ENCODE results near the gene MRM1.
"Not testable (repeated sequence)": the region's sequence is repeated elsewhere in the genome, so short reads cannot be mapped to it uniquely, and the experiment has no call there.

Gene MRM1

DNA sequence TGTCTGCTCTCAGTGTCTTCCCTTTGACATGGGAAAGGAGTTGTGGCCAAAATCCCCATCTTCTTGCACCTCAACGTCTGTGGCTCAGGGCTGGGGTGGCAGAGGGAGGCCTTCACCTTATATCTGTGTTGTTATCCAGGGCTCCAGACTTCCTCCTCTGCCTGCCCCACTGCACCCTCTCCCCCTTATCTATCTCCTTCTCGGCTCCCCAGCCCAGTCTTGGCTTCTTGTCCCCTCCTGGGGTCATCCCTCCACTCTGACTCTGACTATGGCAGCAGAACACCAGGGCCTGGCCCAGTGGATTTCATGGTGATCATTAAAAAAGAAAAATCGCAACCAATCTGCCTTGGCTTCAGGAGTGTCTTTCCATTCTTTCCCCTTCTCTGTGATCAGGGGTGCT is 918 bp upstream of the MRM1 start:
- no peak overlapping the region for H3K4me3 ChIP-seq (replicated peaks in 1 of 2; ENCODE audit: low read depth in 2 of 2, low read length in 2 of 2)
- no peak for DNase-seq (ENCODE audit: low read depth in 2 of 2)
- TF ChIP-seq, protein P1, sequence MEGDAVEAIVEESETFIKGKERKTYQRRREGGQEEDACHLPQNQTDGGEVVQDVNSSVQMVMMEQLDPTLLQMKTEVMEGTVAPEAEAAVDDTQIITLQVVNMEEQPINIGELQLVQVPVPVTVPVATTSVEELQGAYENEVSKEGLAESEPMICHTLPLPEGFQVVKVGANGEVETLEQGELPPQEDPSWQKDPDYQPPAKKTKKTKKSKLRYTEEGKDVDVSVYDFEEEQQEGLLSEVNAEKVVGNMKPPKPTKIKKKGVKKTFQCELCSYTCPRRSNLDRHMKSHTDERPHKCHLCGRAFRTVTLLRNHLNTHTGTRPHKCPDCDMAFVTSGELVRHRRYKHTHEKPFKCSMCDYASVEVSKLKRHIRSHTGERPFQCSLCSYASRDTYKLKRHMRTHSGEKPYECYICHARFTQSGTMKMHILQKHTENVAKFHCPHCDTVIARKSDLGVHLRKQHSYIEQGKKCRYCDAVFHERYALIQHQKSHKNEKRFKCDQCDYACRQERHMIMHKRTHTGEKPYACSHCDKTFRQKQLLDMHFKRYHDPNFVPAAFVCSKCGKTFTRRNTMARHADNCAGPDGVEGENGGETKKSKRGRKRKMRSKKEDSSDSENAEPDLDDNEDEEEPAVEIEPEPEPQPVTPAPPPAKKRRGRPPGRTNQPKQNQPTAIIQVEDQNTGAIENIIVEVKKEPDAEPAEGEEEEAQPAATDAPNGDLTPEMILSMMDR (IDR thresholded peaks at IDR 0.05; ENCODE audit: low read depth, low read length) = no peak

DNA sequence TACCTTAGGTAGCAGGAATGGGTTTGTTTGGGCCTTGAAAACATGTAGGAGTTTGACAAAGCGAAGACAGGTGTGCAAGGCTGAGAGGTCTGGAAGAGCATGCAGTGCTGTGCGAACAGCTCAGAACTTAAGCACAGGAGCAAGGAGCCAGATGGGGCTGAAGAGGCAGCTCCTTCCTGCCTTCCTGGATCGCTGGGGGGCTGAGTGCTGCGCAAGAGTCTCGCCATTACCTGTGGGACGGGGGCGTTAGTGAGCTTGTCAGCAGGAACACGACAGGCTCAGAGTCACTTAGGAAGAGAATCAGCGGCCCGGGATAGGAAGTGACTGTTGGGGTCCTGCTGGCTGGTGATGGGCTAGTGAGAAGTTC is 464 bp upstream of the MRM1 start:
- no peak for DNase-seq (ENCODE audit: low read depth in 2 of 2)
- peak overlapping the region; percentile 96 to 98 for H3K4me3 ChIP-seq (replicated peaks in 1 of 2; ENCODE audit: low read depth in 2 of 2, low read length in 2 of 2)
- TF ChIP-seq, protein P1 (IDR thresholded peaks at IDR 0.05; ENCODE audit: low read depth, low read length) = no peak

DNA sequence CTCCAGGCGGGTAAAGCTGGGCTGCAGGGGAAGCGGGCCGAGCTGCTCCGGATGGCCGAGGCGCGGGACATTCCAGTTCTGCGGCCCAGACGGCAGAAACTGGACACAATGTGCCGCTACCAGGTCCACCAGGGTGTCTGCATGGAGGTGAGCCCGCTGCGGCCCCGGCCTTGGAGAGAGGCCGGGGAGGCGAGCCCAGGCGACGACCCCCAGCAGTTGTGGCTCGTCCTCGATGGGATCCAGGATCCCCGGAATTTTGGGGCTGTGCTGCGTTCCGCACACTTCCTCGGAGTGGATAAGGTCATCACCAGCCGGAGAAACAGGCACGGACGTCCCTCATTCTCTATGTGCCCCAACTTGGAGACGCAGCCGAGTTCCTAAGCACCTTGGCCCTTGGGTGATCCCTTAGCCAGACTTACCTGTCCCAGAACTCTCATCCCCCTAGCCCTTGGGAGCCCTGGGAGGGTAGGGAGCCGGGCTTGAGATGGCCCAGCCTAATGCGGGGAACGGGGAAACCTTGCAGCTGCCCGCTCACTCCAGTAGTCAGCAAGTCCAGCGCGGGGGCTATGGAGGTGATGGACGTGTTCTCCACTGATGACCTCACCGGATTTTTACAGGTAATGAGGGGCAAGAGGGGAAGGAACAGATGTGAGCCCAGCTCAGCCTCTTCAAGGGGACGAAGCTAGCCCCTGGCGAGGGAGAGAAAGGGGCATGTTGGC is 806 bp downstream of the MRM1 start:
- peak overlapping the region; percentile 96 to 98 for H3K4me3 ChIP-seq (replicated peaks in 1 of 2; ENCODE audit: low read depth in 2 of 2, low read length in 2 of 2)
- TF ChIP-seq, protein P1 (IDR thresholded peaks at IDR 0.05; ENCODE audit: low read depth, low read length) = no peak
- peak in 1 of 2 donors; percentile 30 for DNase-seq (ENCODE audit: low read depth in 2 of 2)

DNA sequence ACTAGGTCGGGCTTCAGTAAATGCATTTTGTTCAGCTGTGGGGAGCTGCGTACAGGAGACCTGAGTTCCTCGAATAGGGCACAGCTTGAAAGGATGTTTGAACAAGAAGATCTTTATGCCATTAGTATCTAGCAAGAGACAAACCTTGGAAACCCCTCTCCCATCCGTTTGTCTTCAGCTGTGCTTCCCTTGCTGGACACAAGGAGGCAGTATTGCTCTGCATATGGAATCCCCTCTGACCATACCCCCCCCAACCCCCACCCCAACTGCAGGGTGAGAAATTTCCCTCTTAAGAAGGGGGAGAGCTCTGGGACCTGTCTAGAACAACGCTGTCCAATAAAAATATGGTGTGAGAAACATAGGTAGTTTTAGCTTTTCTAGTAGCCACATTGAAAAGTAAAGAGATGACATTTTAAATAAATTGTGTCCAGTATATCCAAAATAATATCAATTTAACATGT is 1.6 kb downstream of the MRM1 start:
- DNase-seq (ENCODE audit: low read depth in 2 of 2) = peak; percentile 77 to 80
- TF ChIP-seq, protein P1 (IDR thresholded peaks at IDR 0.05; ENCODE audit: low read depth, low read length) = peak; percentile 82
- H3K4me3 ChIP-seq (replicated peaks in 1 of 2; ENCODE audit: low read depth in 2 of 2, low read length in 2 of 2) = peak overlapping the region; percentile 96 to 98

DNA sequence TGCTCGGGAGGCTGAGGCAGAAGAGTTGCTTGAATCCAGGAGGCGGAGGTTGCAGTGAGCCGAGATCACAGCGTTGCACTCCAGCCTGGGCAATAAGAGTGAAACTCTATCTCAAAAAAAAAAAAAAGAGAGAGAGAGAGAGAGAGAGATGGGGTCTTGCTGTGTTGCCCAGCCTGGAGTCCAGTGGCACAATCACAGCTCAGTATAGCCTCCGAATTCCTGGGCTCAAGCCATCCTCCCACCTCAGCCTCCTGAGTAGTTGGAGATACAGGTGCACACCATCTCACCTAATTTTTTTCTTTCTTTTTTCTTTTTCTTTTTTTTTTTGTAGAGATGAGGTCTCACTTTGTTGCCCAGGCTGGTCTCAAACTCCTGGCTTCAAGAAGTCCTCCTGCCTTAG is 3.6 kb downstream of the MRM1 start:
- not testable (repeated sequence) for DNase-seq (ENCODE audit: low read depth in 2 of 2); H3K4me3 ChIP-seq (replicated peaks in 1 of 2; ENCODE audit: low read depth in 2 of 2, low read length in 2 of 2)

DNA sequence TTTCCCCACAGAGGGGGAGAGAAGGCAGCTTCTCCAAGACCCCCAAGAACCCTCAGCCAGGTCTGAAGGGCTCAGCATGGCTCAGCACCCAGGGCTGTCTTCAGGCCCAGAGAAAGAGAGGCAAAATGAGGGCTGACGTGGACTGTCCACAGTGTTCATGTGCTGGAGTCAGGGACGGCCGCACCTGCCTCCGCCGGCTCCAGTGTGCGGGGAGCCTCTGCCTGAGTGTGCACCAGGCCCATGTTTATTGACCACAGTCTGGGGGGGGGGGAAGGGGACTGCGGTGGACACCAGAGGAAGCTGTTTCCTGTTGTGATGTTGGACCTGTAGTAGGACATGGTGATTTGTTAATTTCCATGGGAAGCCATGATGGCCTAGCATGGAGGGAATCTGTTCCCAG is 6.9 kb downstream of the MRM1 start:
- TF ChIP-seq, protein P1 (IDR thresholded peaks at IDR 0.05; ENCODE audit: low read depth, low read length) = no peak
- no peak overlapping the region for H3K4me3 ChIP-seq (replicated peaks in 1 of 2; ENCODE audit: low read depth in 2 of 2, low read length in 2 of 2)
- DNase-seq (ENCODE audit: low read depth in 2 of 2) = no peak

DNA sequence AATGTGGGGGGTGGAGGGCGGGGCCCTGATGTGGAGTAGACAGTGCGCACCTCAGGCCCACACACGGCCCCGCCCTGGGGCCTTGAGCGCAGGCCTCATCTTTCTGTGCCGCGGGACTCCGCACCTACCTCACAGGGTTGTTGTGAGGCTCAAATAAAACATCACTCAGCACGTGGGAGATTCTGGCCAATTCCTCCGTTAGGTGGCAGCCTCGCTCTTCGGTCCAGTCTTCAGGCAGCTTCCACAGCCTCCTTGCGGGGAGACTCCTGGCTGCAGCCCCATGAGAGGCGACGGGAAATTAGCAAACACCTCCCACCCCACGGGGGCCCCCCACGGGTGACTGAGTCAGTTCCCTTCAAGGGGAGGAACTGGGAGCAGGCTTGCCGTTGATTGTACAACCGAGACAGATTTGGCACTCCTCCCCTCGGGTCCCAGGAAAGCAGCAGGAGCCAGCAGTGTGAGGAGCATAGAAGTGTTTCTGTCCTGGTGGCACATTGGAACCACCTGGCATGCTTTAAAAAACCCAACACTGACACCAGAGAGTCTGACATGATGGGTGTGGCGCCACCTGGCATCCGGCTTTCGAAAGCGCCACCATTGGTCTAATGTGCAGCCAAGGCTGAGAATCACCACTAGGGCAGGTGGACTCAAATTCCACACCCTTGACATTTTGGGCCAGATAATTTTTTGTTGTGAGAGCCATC is 7.6 kb downstream of the MRM1 start:
- H3K4me3 ChIP-seq (replicated peaks in 1 of 2; ENCODE audit: low read depth in 2 of 2, low read length in 2 of 2) = no peak overlapping the region
- TF ChIP-seq, protein P1 (IDR thresholded peaks at IDR 0.05; ENCODE audit: low read depth, low read length) = peak; percentile 52
- DNase-seq (ENCODE audit: low read depth in 2 of 2) = peak; percentile 81 to 82

All from cardiac fibroblast (primary cell).